SK-N-SH (cell line): ENCODE results near the gene CATSPERZ. TPM values are rescaled to one million over a fixed set of nuclear protein-coding genes. Genes with fewer than 3 reads are reported as not detected.
A peak's percentile ranks its signal among the peaks of the same experiment; 100 is the strongest.

Experiments
- CTCF ChIA-PET: fragments of 300-600, 350-600 bp; formaldehyde crosslinking; extraction: SDS; loops from one replicate; lab custom pipeline; 2021; lab: Yijun Ruan, JAX
- POLR2A ChIA-PET: fragments of 350-600 bp; sonication (Branson Sonifier 250); formaldehyde crosslinking; extraction: SDS; loops from one replicate; lab custom pipeline; 2020; ENCODE audit warnings: antibody characterized with exemption, inconsistent platforms; lab: Yijun Ruan, JAX
- DNase-seq: peaks from one replicate; pipeline ENCODE4 v3.0.0; 2012
- H2AFZ ChIP-seq: fragments of 200-600 bp; sonication (generic); 2 replicates; pipeline ENCODE4 v1.8.1; 2016; ENCODE audit warnings: antibody characterized with exemption, mild to moderate bottlenecking, low read depth
- H3F3A ChIP-seq: fragments of 200-600 bp; sonication (generic); replicated peaks from 2 replicates; pipeline ENCODE3; 2016; ENCODE audit warnings: antibody characterized with exemption, mild to moderate bottlenecking; ENCODE audit not compliant: insufficient read depth
- H3K27ac ChIP-seq, 2 experiments: fragments of 200-500 bp in 1 of 2; fragments of 200-600 bp in 1 of 2; sonication (Bioruptor generic) in 1 of 2; sonication (generic), shearing (Covaris generic) in 1 of 2; 2 replicates each; pipeline versions ENCODE4 v1.5.1 to v1.6.1; 2014 to 2016; ENCODE audit warnings: low read depth in 2 of 2, inconsistent platforms in 1 of 2, low read length in 1 of 2, mild to moderate bottlenecking in 1 of 2, mixed read lengths in 1 of 2
- H3K27me3 ChIP-seq: fragments of 200-600 bp; sonication (generic), shearing (Covaris generic); 2 replicates; pipeline ENCODE4 v1.6.1; 2016; ENCODE audit warnings: mixed run types; ENCODE audit not compliant: insufficient read depth
- H3K36me3 ChIP-seq, 2 experiments: fragments of 200-500 bp in 1 of 2; fragments of 200-600 bp in 1 of 2; sonication (Bioruptor generic) in 1 of 2; sonication (generic) in 1 of 2; replicated peaks in 1 of 2; 2 replicates each; pipeline versions ENCODE3 to v1.5.1; 2014 to 2016; ENCODE audit warnings: low read length in 1 of 2, mild to moderate bottlenecking in 1 of 2; ENCODE audit not compliant: insufficient read depth in 2 of 2, control insufficient read depth in 1 of 2
- H3K4me1 ChIP-seq, 2 experiments: fragments of 200-500 bp in 1 of 2; fragments of 200-600 bp in 1 of 2; sonication (Bioruptor generic) in 1 of 2; sonication (generic), shearing (Covaris generic) in 1 of 2; 2 replicates each; pipeline versions ENCODE4 v1.5.1 to v1.6.1; 2014 to 2016; ENCODE audit warnings: low read depth in 1 of 2, low read length in 1 of 2, mixed run types in 1 of 2; ENCODE audit not compliant: insufficient read depth in 2 of 2, control insufficient read depth in 1 of 2
- H3K4me2 ChIP-seq: fragments of 200-600 bp; sonication (generic), shearing (Covaris generic); 2 replicates; pipeline ENCODE4 v1.6.1; 2017; ENCODE audit warnings: mixed run types
- H3K4me3 ChIP-seq, 2 experiments: fragments of 200-500 bp in 1 of 2; fragments of 200-600 bp in 1 of 2; sonication (Bioruptor generic) in 1 of 2; sonication (generic), shearing (Covaris generic) in 1 of 2; 2 replicates each; pipeline versions ENCODE4 v1.5.1 to v1.8.1; 2014 to 2016; ENCODE audit warnings: low read depth in 2 of 2, inconsistent platforms in 1 of 2, low read length in 1 of 2, mild to moderate bottlenecking in 1 of 2, mixed read lengths in 1 of 2, moderate library complexity in 1 of 2
- H3K79me2 ChIP-seq: fragments of 200-600 bp; sonication (generic); 2 replicates; pipeline ENCODE4 v1.8.1; 2017; ENCODE audit warnings: mild to moderate bottlenecking; ENCODE audit not compliant: insufficient read depth
- H3K9ac ChIP-seq: fragments of 200-600 bp; sonication (generic); 2 replicates; pipeline ENCODE4 v1.6.1; 2017; ENCODE audit warnings: mixed run types
- H3K9me2 ChIP-seq: fragments of 200-600 bp; sonication (generic); 2 replicates; pipeline ENCODE4 v1.6.1; 2017; ENCODE audit warnings: mixed run types
- H3K9me3 ChIP-seq: fragments of 200-600 bp; sonication (generic); 2 replicates; pipeline ENCODE4 v1.6.1; 2017; ENCODE audit warnings: mixed run types, mild to moderate bottlenecking, moderate library complexity
- H4K20me1 ChIP-seq: fragments of 200-600 bp; sonication (generic); 2 replicates; pipeline ENCODE4 v1.6.1; 2017; ENCODE audit warnings: mild to moderate bottlenecking, mixed run types; ENCODE audit not compliant: insufficient read depth
- CHD2 ChIP-seq: fragments of 150-350 bp; IDR thresholded peaks from 2 replicates; pipeline ENCODE4 v1.6.1; 2018; ENCODE audit warnings: low read length; ENCODE audit not compliant: partially characterized antibody
- ELF1 ChIP-seq: IDR thresholded peaks from 2 replicates; pipeline ENCODE4 v1.4.0; 2012
- EP300 ChIP-seq, 2 experiments: IDR thresholded peaks; 2 replicates each; pipeline versions ENCODE4 v1.4.0 to v1.6.1; 2012; ENCODE audit warnings: borderline replicate concordance in 1 of 2, low read depth in 1 of 2, low read length in 1 of 2
- FOXJ3 ChIP-seq: sonication (generic); formaldehyde crosslinking; IDR thresholded peaks from 2 replicates; pipeline ENCODE4 v1.5.1; 2020; ENCODE audit warnings: mild to moderate bottlenecking, missing genetic modification reagents
- GABPA ChIP-seq: IDR thresholded peaks from 2 replicates; pipeline ENCODE4 v1.4.0; 2012; ENCODE audit warnings: low read depth, mild to moderate bottlenecking
- IRF3 ChIP-seq: fragments of 150-350 bp; IDR thresholded peaks from 2 replicates; pipeline ENCODE4 v1.6.1; 2016; ENCODE audit warnings: mild to moderate bottlenecking, low read depth, low read length
- JUND ChIP-seq: IDR thresholded peaks from 2 replicates; pipeline ENCODE4 v1.4.0; 2012
- NRF1 ChIP-seq: IDR thresholded peaks from 2 replicates; pipeline ENCODE4 v1.6.1; 2012; ENCODE audit warnings: low read depth, mild to moderate bottlenecking, low read length
- PBX3 ChIP-seq: IDR thresholded peaks from 2 replicates; pipeline ENCODE4; 2012
- TAF1 ChIP-seq: IDR thresholded peaks from 2 replicates; pipeline ENCODE4 v1.6.1; 2012; ENCODE audit warnings: low read depth, mild to moderate bottlenecking, low read length, moderate library complexity, borderline replicate concordance
- TCF12 ChIP-seq: IDR thresholded peaks from 2 replicates; pipeline ENCODE4 v1.4.0; 2012
- TEAD4 ChIP-seq: IDR thresholded peaks from 2 replicates; pipeline ENCODE4 v1.4.0; 2012; ENCODE audit warnings: mild to moderate bottlenecking, borderline replicate concordance; ENCODE audit not compliant: insufficient read depth
- USF1 ChIP-seq: IDR thresholded peaks from 2 replicates; pipeline ENCODE4 v1.4.0; 2012; ENCODE audit warnings: low read depth, borderline replicate concordance
- YY1 ChIP-seq: IDR thresholded peaks from 2 replicates; pipeline ENCODE4 v1.4.0; 2012; ENCODE audit warnings: low read depth, mild to moderate bottlenecking
- whole genome bisulfite sequencing: methylation state at CpG from one replicate; pipeline ENCODE4 v1.1.6; 2017; ENCODE audit warnings: low lambda C conversion rate; 5-methylcytosine and 5-hydroxymethylcytosine counted together
- polyA plus RNA-seq, 3 experiments: library from polyadenylated mRNA; depleted of rRNA; stranded (reverse); fragments of >200 nt; gene quantifications; 2 replicates each; pipeline ENCODE4 v1.2.3, GENCODE V29; 2012

CATSPERZ gene
- polyA plus RNA-seq, 1 of the 3 experiments (the other 2 are of a cell fraction): 0.54 TPM

GRCh38 chr11:64351136-64351631, 51.0 kb downstream of the CATSPERZ start:
- 92% methylated on average over 4 of the region's 18 CpGs for WGBS
- Histone ChIP-seq H3K4me1 (peaks cover 0 to 6% of the 10 kb centered on the region in 2 experiments; a peak in 3 of 4 replicates), H2AFZ (no peak overlapping the region), H3K4me2 (no peak overlapping the region), H3K9me3 (no peaks in the 10 kb centered on the region), H3K4me3 (no peak overlapping the region), H3F3A (peaks cover 8% of the 10 kb centered on the region), H3K36me3 (no peaks in the 10 kb centered on the region), H3K27ac (no peak overlapping the region), H3K9me2 (no peaks in the 10 kb centered on the region), H3K27me3 (no peaks in the 10 kb centered on the region), H3K9ac (no peak overlapping the region)
- POLR2A ChIA-PET: no interaction called here
- CTCF ChIA-PET: interaction anchor here (1.0 to 1.3 kb wide), 2 partner anchors 42 to 98 kb away, joined by 3 to 4 read pairs; no protein-coding TSS in a partner anchor
- no peak for TF ChIP-seq ELF1
- no peak for TF ChIP-seq JUND
- no peak for TF ChIP-seq TEAD4
- no peak for TF ChIP-seq GABPA
- no peak for TF ChIP-seq NRF1
- no peak for TF ChIP-seq TCF12
- no peak for TF ChIP-seq YY1
- no peak for TF ChIP-seq EP300 (IDR thresholded peaks at IDR 0.05; ENCODE audit: borderline replicate concordance in 1 of 2, low read depth in 1 of 2, low read length in 1 of 2)
- no peak for TF ChIP-seq CHD2
- TF ChIP-seq, all 33 proteins: peak for 0
- H4K20me1 ChIP-seq: no peaks in the 10 kb centered on the region
- DNase-seq: peak; percentile 32
- H3K79me2 ChIP-seq: no peaks in the 10 kb centered on the region

GRCh38 chr11:64352099-64352994, 52.2 kb downstream of the CATSPERZ start:
- H2AFZ ChIP-seq: no peak overlapping the region
- 83% methylated on average over 11 of the region's 33 CpGs for WGBS
- POLR2A ChIA-PET: no interaction called here

More at GRCh38 chr11:64352099-64352994, 52.2 kb downstream of the CATSPERZ start:
- Histone ChIP-seq H3K9me3 (no peaks in the 10 kb centered on the region), H3K4me3 (no peak overlapping the region), H3K4me1 (peaks cover 0 to 6% of the 10 kb centered on the region in 2 experiments; a peak in 3 of 4 replicates), H3K79me2 (no peaks in the 10 kb centered on the region), H3K27me3 (no peaks in the 10 kb centered on the region), H3K9me2 (no peaks in the 10 kb centered on the region), H3K4me2 (no peak overlapping the region), H3F3A (peaks cover 12% of the 10 kb centered on the region), H4K20me1 (no peaks in the 10 kb centered on the region), H3K9ac (no peak overlapping the region), H3K27ac (no peak overlapping the region), H3K36me3 (no peaks in the 10 kb centered on the region)
- CTCF ChIA-PET: interaction anchor here (0.7 to 5.5 kb wide), 7 partner anchors 9 to 491 kb away, joined by 3 to 42 read pairs (median 4); partner anchors contain the start of genes PRDX5 and TRMT112
- no peak for TF ChIP-seq JUND
- no peak for TF ChIP-seq USF1
- TF ChIP-seq PBX3: no peak
- no peak for TF ChIP-seq IRF3
- TF ChIP-seq TAF1: no peak
- no peak for TF ChIP-seq FOXJ3 (CRISPR knock-in tag)
- DNase-seq: no peak
